ENCODE results near the gene FBXW9. TPM values are rescaled to one million over a fixed set of nuclear protein-coding genes. Genes with fewer than 3 reads are reported as not detected.

FBXW9 gene
- total and polyA plus RNA-seq, 2 of the 13 experiments (the other 11 are each of a cell fraction or from before 2014, with no cell fraction given), result 5.7 to 6.1 TPM

DNA sequence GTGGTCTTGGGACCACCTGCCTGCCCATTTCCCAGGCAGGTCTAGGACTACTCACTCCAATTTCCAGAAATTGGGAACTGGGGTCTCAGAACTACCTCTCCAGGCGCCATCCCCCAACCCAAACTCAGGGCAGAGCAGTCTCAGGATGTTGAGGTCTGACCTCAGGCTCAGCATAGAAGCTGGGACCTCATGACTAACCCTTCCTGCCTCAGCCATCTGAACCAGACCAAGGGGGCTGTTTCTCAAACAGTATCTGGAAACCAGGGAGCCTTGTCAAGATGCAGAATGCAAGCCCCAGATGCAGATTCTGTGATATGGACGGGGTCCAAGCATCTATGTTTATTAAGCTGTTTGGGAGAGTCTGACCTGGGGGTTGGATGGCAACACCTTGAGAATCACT, 1.3 kb downstream of the FBXW9 start:
- peak overlapping the region; percentile 79 to 100 (median 92); a peak in 2 of 6 replicates for H3K4me3 ChIP-seq (replicated peaks in 1 of 3; ENCODE audit: insufficient read depth in 1 of 3, low read depth in 2 of 3, low read length in 3 of 3)
- no TSS peak for BruUV-seq (replicated peaks)
- POLR2A ChIA-PET, result interaction anchor here (2.5 kb wide), 1 partner anchor 17 kb away, joined by 9 read pairs; no protein-coding TSS in a partner anchor
- ATAC-seq (no peak), FAIRE-seq (no peak), DNase-seq (ENCODE audit: low spot score) (no peak)
- intact Hi-C loops (cut with micrococcal nuclease; ENCODE audit: unreplicated experiment), result no loop called here
- peak overlapping the region; percentile 81; the same call in 1 of the 2 replicates for H3K9ac ChIP-seq (ENCODE audit: insufficient read depth, low read depth, low read length)
- CTCF ChIA-PET (ENCODE audit: low intra/inter-chr PET ratio, low total read pairs), result no interaction called here
- 100% methylated on average over 1 of the region's 2 CpGs for WGBS (ENCODE audit: low lambda C conversion rate)
- H3K4me2 ChIP-seq (ENCODE audit: low read depth, low read length), result peak overlapping the region; percentile 86
- in situ Hi-C loops (cut with HindIII; ENCODE audit: extremely low pct_ligation_motif_present, low pct_unique_long_range_greater_than_20kb), result no loop called here
- peaks cover 16% of the 10 kb centered on the region for H3K4me1 ChIP-seq (ENCODE audit: insufficient read depth, low read length)
- H3K27ac ChIP-seq (ENCODE audit: extremely low read length, insufficient read depth, low read length), result no peak overlapping the region
- no peaks in the 10 kb centered on the region for H3K9me3 ChIP-seq (ENCODE audit: low read length)
- H2AFZ ChIP-seq (ENCODE audit: low read length), result no peak overlapping the region
- no peaks in the 10 kb centered on the region; a peak in 1 of 5 replicates for H3K27me3 ChIP-seq (ENCODE audit: control insufficient read depth in 1 of 2, insufficient read depth in 2 of 2, low read length in 2 of 2)
- no peaks in the 10 kb centered on the region for H4K20me1 ChIP-seq (ENCODE audit: insufficient read depth, low read length)
- H3K36me3 ChIP-seq (replicated peaks in 1 of 2; ENCODE audit: control insufficient read depth in 1 of 2, insufficient read depth in 2 of 2, low read length in 2 of 2), result peaks cover 0 to 5% of the 10 kb centered on the region in 2 experiments; a peak in 1 of 5 replicates
- peaks cover 4% of the 10 kb centered on the region for H3K79me2 ChIP-seq (ENCODE audit: insufficient read depth, low read length)
- TF ChIP-seq SIX1 (CRISPR knock-in tag; IDR thresholded peaks at IDR 0.05; ENCODE audit: borderline replicate concordance), result no peak
- TF ChIP-seq NCOR1 (IDR thresholded peaks at IDR 0.05; ENCODE audit: borderline replicate concordance, low read length), result no peak
- no peak for TF ChIP-seq PHF20 (CRISPR knock-in tag; IDR thresholded peaks at IDR 0.05)
- no peak for TF ChIP-seq ZBTB38 (CRISPR knock-in tag; IDR thresholded peaks at IDR 0.05)
- no peak for TF ChIP-seq HINFP (CRISPR knock-in tag; IDR thresholded peaks at IDR 0.05; ENCODE audit: low read depth)
- TF ChIP-seq RBM22 (optimal IDR thresholded peaks at IDR 0.05; ENCODE audit: low read length), result no peak
- TF ChIP-seq ZFP41 (CRISPR knock-in tag; IDR thresholded peaks at IDR 0.05; ENCODE audit: borderline replicate concordance), result no peak
- TF ChIP-seq, protein P1, sequence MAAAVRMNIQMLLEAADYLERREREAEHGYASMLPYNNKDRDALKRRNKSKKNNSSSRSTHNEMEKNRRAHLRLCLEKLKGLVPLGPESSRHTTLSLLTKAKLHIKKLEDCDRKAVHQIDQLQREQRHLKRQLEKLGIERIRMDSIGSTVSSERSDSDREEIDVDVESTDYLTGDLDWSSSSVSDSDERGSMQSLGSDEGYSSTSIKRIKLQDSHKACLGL (CRISPR knock-in tag; IDR thresholded peaks at IDR 0.05), result no peak
- TF ChIP-seq, protein P2, sequence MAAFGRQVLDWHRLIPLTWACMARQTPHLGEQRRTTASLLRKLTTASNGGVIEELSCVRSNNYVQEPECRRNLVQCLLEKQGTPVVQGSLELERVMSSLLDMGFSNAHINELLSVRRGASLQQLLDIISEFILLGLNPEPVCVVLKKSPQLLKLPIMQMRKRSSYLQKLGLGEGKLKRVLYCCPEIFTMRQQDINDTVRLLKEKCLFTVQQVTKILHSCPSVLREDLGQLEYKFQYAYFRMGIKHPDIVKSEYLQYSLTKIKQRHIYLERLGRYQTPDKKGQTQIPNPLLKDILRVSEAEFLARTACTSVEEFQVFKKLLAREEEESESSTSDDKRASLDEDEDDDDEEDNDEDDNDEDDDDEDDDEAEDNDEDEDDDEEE (CRISPR knock-in tag; IDR thresholded peaks at IDR 0.05), result no peak
- no peak for TF ChIP-seq HNRNPK (IDR thresholded peaks at IDR 0.05; ENCODE audit: low read depth, low read length, poor library complexity, severe bottlenecking)
- no peak for TF ChIP-seq SMAD9 (CRISPR knock-in tag; IDR thresholded peaks at IDR 0.05)
- no peak for TF ChIP-seq TFDP2 (CRISPR knock-in tag; IDR thresholded peaks at IDR 0.05)
